Heart right ventricle (tissue), 16 donors: ENCODE results near the gene BLOC1S4. TPM values are rescaled to one million over a fixed set of nuclear protein-coding genes. Genes with fewer than 3 reads are reported as not detected.

Experiments
- ATAC-seq, 8 donors: fragments of 200-7000 bp; cut with Tn5 transposase; one replicate each; pipeline ENCODE4 v1.9.1; 2020; ENCODE audit warnings: mild to moderate bottlenecking in 8 of 8, moderate library complexity in 8 of 8, moderate number of reproducible peaks in 1 of 8
- DNase-seq, 2 donors: peaks; one replicate each; pipeline ENCODE4 v3.0.0-alpha.2; 2020
- H3K27ac ChIP-seq, 10 donors: fragments of 200-600 bp; sonication (generic) in 2 of 10; one replicate each; pipeline versions ENCODE4 v1.5.0 to v1.8.0; 2020 to 2022; ENCODE audit warnings: mild to moderate bottlenecking in 3 of 10
- H3K27me3 ChIP-seq, 7 donors: fragments of 200-600 bp; one replicate each; pipeline ENCODE4 v1.8.0; 2021 to 2022; ENCODE audit warnings: mild to moderate bottlenecking in 2 of 7
- H3K36me3 ChIP-seq, 9 donors: fragments of 200-600 bp; sonication (generic) in 1 of 9; one replicate each; pipeline versions ENCODE4 v1.5.0 to v1.8.0; 2020 to 2022; ENCODE audit warnings: mild to moderate bottlenecking in 2 of 9
- H3K4me1 ChIP-seq, 9 donors: fragments of 200-600 bp; sonication (generic) in 1 of 9; one replicate each; pipeline versions ENCODE4 v1.5.0 to v1.8.0; 2020 to 2022; ENCODE audit warnings: mild to moderate bottlenecking in 4 of 9
- H3K4me3 ChIP-seq, 10 donors: fragments of 200-600 bp; sonication (generic) in 2 of 10; one replicate each; pipeline versions ENCODE4 v1.5.0 to v1.8.0; 2020 to 2022; ENCODE audit warnings: mild to moderate bottlenecking in 7 of 10, moderate library complexity in 2 of 10
- H3K9me3 ChIP-seq, 11 donors: fragments of 200-600 bp in 10 of 11; sonication (generic) in 2 of 11; one replicate each; pipeline versions ENCODE4 v1.5.0 to v1.8.0; 2013 to 2022; ENCODE audit warnings: mild to moderate bottlenecking in 2 of 11, control low read depth in 1 of 11, moderate library complexity in 1 of 11
- WGBS, 2 donors: extraction: QIAGEN DNeasy Blood & Tissue Kit; methylation state at CpG; one replicate each; pipeline ENCODE4 v1.1.7; 2013; ENCODE audit warnings: inconsistent platforms in 1 of 2; 5-methylcytosine and 5-hydroxymethylcytosine counted together
- intact Hi-C, 10 donors: fragments of 100-400 bp; cut with DNase I; formaldehyde crosslinking; loops; one replicate each; pipeline versions ENCODE4 v1.11.1 to v1.14.2; 2022
- polyA plus RNA-seq, 2 donors: library from polyadenylated mRNA; stranded (reverse); fragments of 200-250 nt; gene quantifications; one replicate each; pipeline ENCODE4 v1.2.3, GENCODE V29; 2013
- total RNA-seq, 10 donors: library from RNA; stranded (reverse); fragmentation: NEBNext Ultra II Directional in 3 of 10; extraction: Animal tissue kit (Norgen Biotek cat#: 25700) in 3 of 10; gene quantifications; one replicate each; pipeline versions ENCODE4 v1.2.1 to v1.2.4, GENCODE V29; 2021 to 2023
- TF ChIP-seq, protein P1 (sequence below), 9 donors: fragments of 200-600 bp; sonication (generic) in 2 of 9; IDR thresholded peaks; one replicate each; pipeline versions ENCODE4 v1.5.0 to v1.8.0; 2021 to 2022; ENCODE audit warnings: antibody characterized with exemption in 9 of 9, mild to moderate bottlenecking in 5 of 9, moderate library complexity in 1 of 9
- donor health status: Arrhythmogenic right ventricular cardiomyopathy.
- donor health status: ischemic (EF 13 %, LVEDD 7.1; RV severe dilation, severe dysfunction).
- donor health status: healthy with polysubstance abuse.
- donor health status: DM: no; HTN: yes; CAD: no.
- donor health status: DM: no; HTN: no; CAD: no.
- donor health status: ischemic (EF 25% LVEDD 6.9; RV normal size, moderate dysfunction).
- donor health status: ischemic (EF 25% LVEDD 5.7; RV mildly dilated, moderate dysfunction).
- donor health status: healthy.
- donor health status: DM: yes; HTN: yes; CAD: no.
- donor health status: Ischemic cardiomyopathy.
- donor health status: ischemic (EF 35%, LVEDD 5.7; RV mildly dilated, moderate dysfunction).
- donor health status: nonischemic (EF 11% LVEDD 7.7; RV severe dilation, severe dysfunction).
- donor health status: DM: yes; HTN: yes; CAD: no.
- donor health status: PGD.
- donor health status: ischemic (EF 29% LVEDD 5.4; RV normal size, mild dysfunction).
- donor health status: nonischemic (EF 23%, LVEDD 6.1; RV moderate dilation, normal function).

Gene BLOC1S4
- total and polyA plus RNA-seq, 12 donors: 4.4 to 10.2 (median 7.0) TPM

DNA sequence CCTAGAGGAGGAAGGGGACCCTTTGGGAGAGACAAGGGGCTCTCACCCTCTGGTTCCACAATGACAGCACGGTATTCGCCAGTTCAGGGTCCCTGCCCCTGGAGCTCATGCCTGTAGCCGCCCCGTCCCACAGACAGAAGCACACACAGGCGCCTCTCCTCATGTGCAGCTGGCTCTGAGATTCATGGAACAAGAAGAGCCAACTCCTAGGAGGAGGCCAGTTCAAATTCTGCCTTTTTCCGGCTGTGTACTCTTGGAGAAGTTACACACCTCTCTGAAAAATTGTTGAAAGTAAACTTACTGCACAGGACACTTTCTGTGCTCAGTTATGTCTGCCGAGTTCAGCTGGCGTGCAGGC, 15.3 kb downstream of the BLOC1S4 start:
- Histone ChIP-seq H3K27ac (peak overlapping the region in 2 of 10 donors; percentile 35 to 55), H3K27me3 (no peaks in the 10 kb centered on the region), H3K36me3 (no peaks in the 10 kb centered on the region), H3K4me1 (peaks cover 0 to 11% (median 8%) of the 10 kb centered on the region in 9 donors), H3K9me3 (no peaks in the 10 kb centered on the region), H3K4me3 (no peak overlapping the region)
- TF ChIP-seq, protein P1, sequence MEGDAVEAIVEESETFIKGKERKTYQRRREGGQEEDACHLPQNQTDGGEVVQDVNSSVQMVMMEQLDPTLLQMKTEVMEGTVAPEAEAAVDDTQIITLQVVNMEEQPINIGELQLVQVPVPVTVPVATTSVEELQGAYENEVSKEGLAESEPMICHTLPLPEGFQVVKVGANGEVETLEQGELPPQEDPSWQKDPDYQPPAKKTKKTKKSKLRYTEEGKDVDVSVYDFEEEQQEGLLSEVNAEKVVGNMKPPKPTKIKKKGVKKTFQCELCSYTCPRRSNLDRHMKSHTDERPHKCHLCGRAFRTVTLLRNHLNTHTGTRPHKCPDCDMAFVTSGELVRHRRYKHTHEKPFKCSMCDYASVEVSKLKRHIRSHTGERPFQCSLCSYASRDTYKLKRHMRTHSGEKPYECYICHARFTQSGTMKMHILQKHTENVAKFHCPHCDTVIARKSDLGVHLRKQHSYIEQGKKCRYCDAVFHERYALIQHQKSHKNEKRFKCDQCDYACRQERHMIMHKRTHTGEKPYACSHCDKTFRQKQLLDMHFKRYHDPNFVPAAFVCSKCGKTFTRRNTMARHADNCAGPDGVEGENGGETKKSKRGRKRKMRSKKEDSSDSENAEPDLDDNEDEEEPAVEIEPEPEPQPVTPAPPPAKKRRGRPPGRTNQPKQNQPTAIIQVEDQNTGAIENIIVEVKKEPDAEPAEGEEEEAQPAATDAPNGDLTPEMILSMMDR (IDR thresholded peaks at IDR 0.05): no peak
- ATAC-seq (no peak), DNase-seq (no peak)
- intact Hi-C loops: loop anchor here in 1 of 10 donors (5.0 kb wide), 1 partner anchor 41 kb away; no protein-coding TSS in a partner anchor
- WGBS, 2 donors: 89 to 91% methylated on average over 8 of the region's 8 CpGs

DNA sequence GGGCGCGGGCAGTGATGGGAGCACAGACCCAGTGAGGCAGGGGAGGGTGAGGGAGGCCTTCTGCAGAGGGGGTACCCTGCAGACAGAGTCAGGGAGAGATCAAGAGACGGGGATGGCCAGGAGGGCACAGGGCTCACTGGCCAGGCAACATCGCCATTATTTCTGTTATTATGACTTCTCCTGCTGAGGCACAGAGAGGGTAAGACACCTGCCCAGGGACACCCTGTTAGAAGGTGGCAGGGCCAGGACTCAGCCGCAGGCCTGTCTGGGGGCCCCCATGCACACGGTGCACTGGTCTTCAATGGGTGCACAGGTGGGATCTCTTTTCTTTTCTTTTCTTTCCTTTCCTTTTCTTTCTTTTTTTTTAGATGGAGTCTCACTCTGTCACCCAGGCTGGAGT, 15.8 kb downstream of the BLOC1S4 start:
- no peaks in the 10 kb centered on the region for H3K27me3 ChIP-seq
- intact Hi-C loops: loop anchor here in 1 of 10 donors (5.0 kb wide), 1 partner anchor 41 kb away; no protein-coding TSS in a partner anchor
- DNase-seq (no peak), ATAC-seq (no peak)
- H3K4me1 ChIP-seq: peaks cover 0 to 11% (median 8%) of the 10 kb centered on the region in 9 donors
- no peak overlapping the region for H3K4me3 ChIP-seq
- H3K36me3 ChIP-seq: no peaks in the 10 kb centered on the region
- TF ChIP-seq, protein P1 (IDR thresholded peaks at IDR 0.05): no peak
- 95 to 97% methylated on average over 6 of the region's 6 CpGs for WGBS, 2 donors
- H3K27ac ChIP-seq: peak overlapping the region in 1 of 10 donors; percentile 60
- H3K9me3 ChIP-seq: no peaks in the 10 kb centered on the region

DNA sequence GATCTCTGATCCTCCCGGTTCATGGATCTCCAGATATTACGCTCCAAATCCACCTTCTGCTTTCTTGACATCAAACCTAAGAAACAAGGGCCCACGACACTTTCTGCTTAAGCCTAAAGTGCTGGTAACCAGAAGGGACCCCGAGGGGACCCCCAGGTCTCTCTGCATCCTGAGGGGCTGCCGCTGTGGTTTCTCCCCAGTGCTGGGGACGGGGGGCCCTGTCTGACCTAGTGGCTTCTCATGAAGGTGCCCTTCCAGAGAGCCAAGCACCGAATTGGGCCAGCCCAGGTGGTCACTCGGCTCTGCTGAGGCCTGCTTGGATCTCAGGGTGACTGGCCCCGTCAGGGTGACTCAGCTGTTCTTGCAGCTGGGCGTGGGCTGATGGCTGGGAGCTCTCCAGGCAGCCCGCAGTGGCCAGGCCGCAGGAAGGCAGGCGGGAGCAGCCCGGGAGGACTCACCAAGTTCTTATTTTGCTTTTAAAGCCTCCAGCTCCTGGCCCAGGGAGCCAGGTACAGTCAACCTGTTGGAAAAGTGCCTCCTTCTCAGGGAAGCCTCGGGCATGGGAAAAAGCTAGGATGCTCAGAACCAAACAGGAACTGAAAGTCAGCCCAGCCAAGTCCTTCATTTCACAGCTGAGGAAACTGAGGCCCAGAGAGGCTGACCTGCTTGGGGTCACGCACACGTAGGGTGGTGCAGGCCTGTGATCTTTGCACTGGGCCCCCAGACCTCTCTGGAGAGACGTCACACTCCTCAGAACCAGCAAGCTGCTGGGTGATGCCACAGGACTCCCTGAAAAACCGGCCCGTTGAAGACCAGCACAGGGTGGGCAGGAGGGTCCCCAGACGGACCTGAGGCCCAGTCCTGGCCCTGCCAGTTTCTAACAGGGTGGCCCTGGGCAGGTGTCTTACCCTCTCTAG, 16.7 kb downstream of the BLOC1S4 start:
- Histone ChIP-seq H3K4me1 (peaks cover 0 to 11% (median 4%) of the 10 kb centered on the region in 9 donors), H3K9me3 (no peaks in the 10 kb centered on the region), H3K36me3 (no peaks in the 10 kb centered on the region), H3K27me3 (no peaks in the 10 kb centered on the region), H3K4me3 (no peak overlapping the region), H3K27ac (peak overlapping the region in 7 of 10 donors; percentile 49 to 69 (median 60))
- TF ChIP-seq, protein P1 (IDR thresholded peaks at IDR 0.05): no peak
- DNase-seq (peak; percentile 62 to 76), ATAC-seq (peak; percentile 85 to 95 (median 92))
- WGBS, 2 donors: 71 to 72% methylated on average over 21 of the region's 21 CpGs
- intact Hi-C loops: loop anchor here in 1 of 10 donors (5.0 kb wide), 1 partner anchor 40 kb away; no protein-coding TSS in a partner anchor

DNA sequence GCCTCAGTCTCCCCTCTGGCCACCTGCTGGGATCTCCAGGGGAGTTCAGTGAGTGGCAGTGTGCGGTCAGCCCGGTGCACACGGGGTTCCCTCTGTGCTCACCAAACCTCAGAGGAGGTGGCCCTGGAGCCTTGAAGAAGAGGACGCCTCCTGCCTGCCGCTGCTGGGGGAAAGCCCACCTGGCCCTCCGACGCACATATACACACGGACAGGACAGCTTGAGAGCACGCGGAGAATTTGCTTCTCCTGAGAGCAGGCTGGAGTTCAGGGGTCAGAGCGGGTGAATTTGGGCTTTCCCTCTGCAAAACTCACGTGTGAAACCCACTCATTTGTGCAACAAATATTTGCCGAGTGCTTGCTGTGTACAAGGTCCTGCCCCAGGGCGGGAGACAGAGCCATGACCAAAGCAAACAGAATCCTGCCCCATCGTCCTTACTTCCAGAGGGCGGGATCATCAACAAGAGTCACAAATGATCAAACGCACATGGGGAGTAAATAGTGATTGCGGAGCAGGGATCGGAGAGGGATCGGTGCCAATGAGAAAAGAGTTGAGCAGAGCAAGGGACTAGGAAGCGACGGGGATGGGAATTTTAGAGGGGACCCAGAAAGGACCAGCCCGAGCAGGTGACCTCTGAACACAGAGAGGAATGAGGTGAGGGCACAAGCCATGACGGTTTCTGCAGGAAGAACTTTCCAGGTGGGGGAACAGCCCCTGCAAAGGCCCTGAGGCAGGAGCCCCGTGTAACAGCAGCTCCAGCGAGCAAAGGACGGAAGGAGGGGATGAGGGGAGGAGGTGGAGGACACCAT, 17.6 kb downstream of the BLOC1S4 start:
- intact Hi-C loops: loop anchor here in 1 of 10 donors (5.0 kb wide), 1 partner anchor 39 kb away; no protein-coding TSS in a partner anchor

More for the DNA sequence above, 17.6 kb downstream of the BLOC1S4 start:
- Histone ChIP-seq H3K4me1 (peaks cover 0 to 11% (median 4%) of the 10 kb centered on the region in 9 donors), H3K27me3 (no peaks in the 10 kb centered on the region), H3K27ac (peak overlapping the region in 5 of 10 donors; percentile 58 to 69 (median 67)), H3K36me3 (no peaks in the 10 kb centered on the region), H3K9me3 (no peaks in the 10 kb centered on the region), H3K4me3 (no peak overlapping the region)
- no peak for DNase-seq
- 86 to 88% methylated on average over 27 of the region's 27 CpGs for WGBS, 2 donors
- TF ChIP-seq, protein P1 (IDR thresholded peaks at IDR 0.05): no peak
- ATAC-seq: peak in 1 of 8 donors; percentile 55
